GM18951 (cell line): ENCODE measurements around the gene NHP2.
"Not testable (repeated sequence)": the region's sequence is repeated elsewhere in the genome, so short reads cannot be mapped to it uniquely, and the experiment has no call there.

ENCODE experiments used
- POLR2A ChIP-seq: IDR thresholded peaks from 4 replicates; pipeline ENCODE4 v1.6.1; 2011; ENCODE audit warnings: mild to moderate bottlenecking; ENCODE audit not compliant: insufficient read length, insufficient read depth; ENCODE audit errors: extremely low read depth
- in situ Hi-C: fragments of 300-500 bp; cut with MboI; formaldehyde crosslinking; loops from one replicate; pipeline ENCODE4 v1.12.0; 2022; ENCODE audit warnings: low sequenced_read_pairs, mixed read lengths, inconsistent platforms; ENCODE audit not compliant: unreplicated experiment

Gene NHP2

GRCh38 chr5:178131446-178131996, 22.2 kb downstream of the NHP2 start:
- in situ Hi-C loops: no loop called here
- TF ChIP-seq POLR2A: no peak

DNA sequence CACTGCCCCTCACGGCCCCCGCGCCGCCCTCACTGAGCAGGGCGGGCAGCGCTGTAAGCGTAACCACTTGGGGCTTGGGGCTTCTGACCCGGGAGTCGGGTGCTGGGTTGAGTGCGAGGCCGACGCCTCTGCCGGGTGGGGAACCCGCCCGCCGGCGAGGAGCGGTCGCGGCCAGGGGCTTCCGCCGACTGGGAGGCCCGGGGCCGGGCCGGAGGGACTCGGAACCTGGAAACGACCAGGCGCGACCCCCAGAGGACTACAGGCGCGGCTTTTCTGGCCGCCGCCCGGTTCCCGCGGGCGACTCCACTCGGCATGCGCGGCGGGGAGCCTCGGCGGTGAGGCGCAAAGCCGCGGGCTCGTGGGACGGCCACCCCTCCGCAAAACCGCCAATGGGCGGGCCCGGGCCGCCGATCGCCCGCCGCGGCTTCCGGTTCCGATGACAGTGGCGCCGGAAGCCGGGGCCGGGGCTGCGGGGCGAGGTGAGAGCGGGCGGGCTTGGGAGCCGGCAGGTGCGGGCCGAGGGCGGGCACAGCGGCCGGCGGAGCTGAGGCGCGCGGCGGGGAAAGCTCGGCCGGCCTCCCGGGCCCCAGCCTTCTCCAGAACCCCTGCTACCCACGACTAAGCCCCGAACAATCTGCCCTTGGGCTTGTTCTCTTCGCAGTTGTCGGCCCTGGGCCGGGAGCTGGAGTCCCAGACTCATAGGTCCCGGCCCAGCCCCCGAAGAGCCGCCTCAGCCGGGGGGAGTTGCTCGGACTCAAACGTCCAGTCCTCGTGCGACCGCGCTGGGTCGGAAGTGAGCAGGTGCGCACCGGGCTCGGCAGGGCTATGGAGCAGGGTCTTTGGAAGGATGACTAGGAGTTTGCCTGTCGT, 22.9 kb downstream of the NHP2 start, which contains the start of gene RMND5B:
Gene RMND5B, plus strand, starts transcription at position 439 of the 870 bp plus-strand sequence. CDS start 7,106 bp downstream, outside the sequence.
- in situ Hi-C loops: no loop called here
- TF ChIP-seq POLR2A: peak; percentile 90

DNA sequence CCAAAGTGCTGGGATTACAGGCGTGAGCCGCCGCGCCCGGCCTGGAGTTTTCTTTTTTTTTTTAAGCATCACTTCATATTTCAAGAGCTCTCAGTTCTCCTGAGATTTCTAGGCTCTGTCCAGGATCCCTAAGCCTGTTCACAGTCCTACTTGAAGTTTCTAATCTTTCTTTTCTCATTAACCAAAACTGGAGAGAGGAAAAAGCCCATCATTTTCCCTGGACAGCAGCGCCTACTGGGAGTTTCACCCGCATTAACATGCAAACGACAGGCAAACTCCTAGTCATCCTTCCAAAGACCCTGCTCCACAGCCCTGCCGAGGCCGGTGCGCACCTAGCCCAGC, 23.5 kb downstream of the NHP2 start:
- in situ Hi-C loops: not testable (repeated sequence)

GRCh38 chr5:178129296-178129695, 24.4 kb downstream of the NHP2 start:
- in situ Hi-C loops: no loop called here
- no peak for TF ChIP-seq POLR2A

GRCh38 chr5:178127300-178128009, 26.2 kb downstream of the NHP2 start:
- in situ Hi-C loops: not testable (repeated sequence)

GRCh38 chr5:178126556-178126955, 27.1 kb downstream of the NHP2 start:
- in situ Hi-C loops: no loop called here
- no peak for TF ChIP-seq POLR2A

DNA sequence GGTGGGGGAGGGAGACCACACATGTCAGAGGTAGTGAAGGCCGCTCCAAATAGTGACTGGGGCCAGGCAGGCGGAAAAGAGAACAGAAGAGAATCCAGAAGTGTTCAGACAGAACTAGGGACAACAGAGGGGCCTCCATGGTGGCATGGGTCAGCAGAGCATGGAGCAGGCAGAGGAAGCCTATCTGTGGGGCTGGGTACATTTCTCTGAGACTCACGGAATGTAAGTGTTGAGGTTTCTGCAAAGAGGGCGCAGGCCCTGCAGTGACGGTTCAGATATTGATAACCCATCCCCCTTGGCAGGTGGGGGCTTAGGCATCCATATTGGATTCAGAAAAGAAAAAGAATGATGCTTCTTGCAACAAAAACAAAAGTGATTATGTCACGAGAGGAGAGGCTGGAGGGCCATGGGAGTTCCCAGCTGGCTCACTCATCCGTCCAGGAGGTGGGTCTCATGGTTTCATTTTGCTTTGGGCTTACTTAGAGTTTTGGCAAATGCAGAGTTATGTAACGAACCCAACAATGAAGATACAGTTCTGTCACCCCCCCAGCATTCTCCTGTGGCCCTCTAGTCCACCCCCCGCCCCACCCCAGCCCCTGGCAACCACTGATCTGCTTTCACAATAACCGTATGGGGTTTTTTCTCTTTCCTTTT, 28.3 kb downstream of the NHP2 start:
- no peak for TF ChIP-seq POLR2A
- in situ Hi-C loops: no loop called here

DNA sequence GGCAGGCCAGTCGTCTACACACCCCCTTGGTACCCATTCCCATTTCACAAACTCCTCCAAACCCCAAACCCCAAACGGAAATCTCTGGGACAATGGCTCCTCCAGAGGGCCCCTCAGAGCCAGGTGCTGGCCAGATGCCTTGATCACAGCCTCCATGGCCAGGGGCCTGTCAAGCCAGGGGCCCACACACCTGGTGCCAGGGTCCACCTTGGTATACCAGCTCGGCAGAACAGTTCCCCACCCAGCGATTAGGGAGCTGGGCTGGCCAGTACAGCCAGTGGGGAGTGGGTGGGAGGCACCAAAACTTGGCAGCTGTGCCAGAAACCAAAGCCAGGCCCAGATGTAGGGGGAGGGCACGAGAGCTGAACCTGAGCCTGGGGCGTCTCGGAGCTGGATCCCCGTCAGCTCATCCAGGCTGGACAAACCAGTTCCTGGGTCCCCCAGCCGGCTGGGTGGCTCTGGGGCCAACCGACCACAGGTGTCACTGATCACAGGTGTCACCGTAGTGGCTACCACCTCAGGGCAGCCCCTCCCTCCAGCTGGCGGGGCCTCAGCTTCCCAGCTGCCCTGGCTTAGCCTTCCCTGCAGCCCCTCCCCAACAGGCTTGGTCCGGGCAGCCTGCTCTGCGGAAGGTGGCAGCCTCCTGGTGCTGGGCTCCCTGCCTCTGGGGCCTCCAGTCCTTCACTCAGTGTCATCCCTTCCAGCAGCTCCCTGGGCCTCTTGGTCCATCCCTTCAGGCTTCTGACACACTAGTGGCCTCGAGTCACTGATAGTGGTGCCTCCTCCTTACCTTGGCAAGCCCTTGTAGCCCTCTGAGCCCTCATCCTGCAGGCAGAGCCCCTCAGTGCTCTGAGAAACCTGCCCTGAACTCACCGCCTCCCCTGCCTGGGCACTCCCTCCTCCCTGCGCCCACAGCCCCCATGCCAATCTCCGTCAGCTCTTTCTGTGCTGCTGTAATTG, 29.4 kb downstream of the NHP2 start:
- TF ChIP-seq POLR2A: no peak
- in situ Hi-C loops: no loop called here

GRCh38 chr5:178123094-178123965, 30.4 kb downstream of the NHP2 start:
- TF ChIP-seq POLR2A: no peak
- in situ Hi-C loops: no loop called here

DNA sequence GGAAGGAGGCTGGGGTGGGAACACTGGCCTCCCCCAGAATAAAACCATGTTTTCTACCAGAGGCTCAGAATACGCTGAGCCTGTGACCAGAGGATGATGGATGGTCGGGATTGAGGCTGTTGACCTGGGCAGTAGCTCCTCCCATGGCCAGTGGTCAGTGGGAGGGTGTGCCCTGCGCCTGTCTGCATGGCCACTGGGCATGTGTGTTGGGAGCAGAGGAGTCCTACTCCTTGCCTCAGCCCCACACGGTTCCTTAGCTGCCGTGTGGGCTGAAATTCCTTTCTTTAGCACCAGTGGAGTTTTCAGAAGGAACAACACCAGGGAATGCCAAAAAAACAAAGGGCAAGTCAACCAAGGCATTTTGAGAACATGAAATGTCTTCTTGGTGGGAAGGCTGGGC, 31.3 kb downstream of the NHP2 start:
- TF ChIP-seq POLR2A: no peak
- in situ Hi-C loops: no loop called here

DNA sequence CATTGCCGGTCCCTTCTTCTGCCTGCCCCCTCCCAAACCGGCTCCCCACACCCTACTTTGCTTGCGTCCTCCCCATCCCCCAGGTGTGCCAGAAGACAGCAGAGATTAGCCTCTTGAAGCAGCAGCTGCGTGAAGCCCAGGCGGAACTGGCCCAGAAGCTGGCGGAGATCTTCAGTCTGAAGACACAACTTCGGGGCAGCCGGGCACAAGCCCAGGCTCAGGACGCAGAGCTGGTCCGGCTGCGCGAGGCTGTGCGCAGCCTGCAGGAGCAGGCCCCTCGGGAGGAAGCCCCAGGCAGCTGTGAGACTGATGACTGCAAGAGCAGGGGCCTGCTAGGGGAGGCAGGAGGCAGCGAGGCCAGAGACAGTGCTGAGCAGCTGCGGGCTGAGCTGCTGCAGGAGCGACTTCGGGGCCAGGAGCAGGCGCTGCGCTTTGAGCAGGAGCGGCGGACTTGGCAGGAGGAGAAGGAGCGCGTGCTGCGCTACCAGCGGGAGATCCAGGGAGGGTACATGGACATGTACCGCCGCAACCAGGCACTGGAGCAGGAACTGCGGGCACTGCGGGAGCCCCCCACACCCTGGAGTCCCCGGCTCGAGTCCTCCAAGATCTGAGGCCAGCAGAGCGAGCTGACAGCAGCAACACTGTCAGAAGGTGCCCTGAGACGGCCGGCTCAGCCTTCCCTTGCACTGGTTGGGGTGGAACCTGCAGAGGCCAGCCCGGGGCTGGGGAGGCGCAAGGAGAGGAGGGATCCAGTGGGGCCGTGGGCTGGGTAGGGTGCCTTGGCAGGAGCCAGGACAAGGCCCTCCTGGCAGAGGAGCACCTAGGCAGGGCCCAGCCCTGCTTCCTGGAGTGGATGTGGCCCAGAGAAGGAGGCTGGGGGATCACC, 32.1 kb downstream of the NHP2 start:
- in situ Hi-C loops: no loop called here
- peak; percentile 14 for TF ChIP-seq POLR2A
